Activated gamma-delta T cell treated with anti-CD3 and anti-CD28 coated beads, Interleukin-2, amount 50 U/mL, for 16 hours (primary cell): ENCODE measurements around the gene TMUB2.
A peak's percentile ranks its signal among the peaks of the same experiment; 100 is the strongest.
"Not testable (repeated sequence)": the region's sequence is repeated elsewhere in the genome, so short reads cannot be mapped to it uniquely, and the experiment has no call there.

Experiments
- DNase-seq: peaks from one replicate; pipeline ENCODE4 v3.0.0-alpha.2; 2020; ENCODE audit warnings: low read depth

The TMUB2 gene

GRCh38 chr17:44219616-44220212 is 32.9 kb downstream of the TMUB2 start, which contains the start of gene UBTF:
TSS of gene UBTF (minus strand) at chr17:44219675. CDS start at chr17:44218229, 1,446 bp downstream.
- peak; percentile 56 for DNase-seq

- DNase-seq, result no peak
Measured at GRCh38 chr17:44220213-44221083, 33.7 kb downstream of the TMUB2 start.

GRCh38 chr17:44221084-44221861 is 34.5 kb downstream of the TMUB2 start:
- peak; percentile 50 for DNase-seq

GRCh38 chr17:44221862-44222111 is 35.0 kb downstream of the TMUB2 start:
- no peak for DNase-seq

GRCh38 chr17:44222112-44222869 is 35.5 kb downstream of the TMUB2 start:
- no peak for DNase-seq

- DNase-seq, result no peak
Measured at GRCh38 chr17:44223541-44224071, 36.8 kb downstream of the TMUB2 start.

GRCh38 chr17:44229090-44229489 is 42.3 kb downstream of the TMUB2 start:
- no peak for DNase-seq

- DNase-seq, result no peak
Measured at GRCh38 chr17:44230140-44230539, 43.4 kb downstream of the TMUB2 start.

- DNase-seq, result no peak
Measured at GRCh38 chr17:44232061-44232460, 45.3 kb downstream of the TMUB2 start.

- no peak for DNase-seq
Measured at GRCh38 chr17:44233582-44233981, 46.8 kb downstream of the TMUB2 start.

GRCh38 chr17:44235583-44235936 is 48.8 kb downstream of the TMUB2 start:
- no peak for DNase-seq

- no peak for DNase-seq
Measured at GRCh38 chr17:44236444-44236991, 49.7 kb downstream of the TMUB2 start.

- DNase-seq, result not testable (repeated sequence)
Measured at GRCh38 chr17:44237886-44238285, 51.1 kb downstream of the TMUB2 start.

GRCh38 chr17:44241106-44241624 is 54.4 kb downstream of the TMUB2 start:
- DNase-seq, result no peak
